K562 (cell line): ENCODE results near the gene MATCAP1. TPM values are rescaled to one million over a fixed set of nuclear protein-coding genes. Genes with fewer than 3 reads are reported as not detected.

Experiments
- CHD1 ChIP-seq: fragments of 200-600 bp; sonication (generic); IDR thresholded peaks from one replicate; pipeline ENCODE4 v1.6.1; 2012; ENCODE audit warnings: mild to moderate bottlenecking, moderate library complexity, low read length, inconsistent platforms
- DIDO1 ChIP-seq: fragments of 450-650 bp; IDR thresholded peaks from 2 replicates; pipeline ENCODE4 v1.6.1; 2016; ENCODE audit warnings: low read depth, missing biosample characterization, missing genetic modification characterization
- FOXJ3 ChIP-seq: sonication (generic); formaldehyde crosslinking; IDR thresholded peaks from 2 replicates; pipeline ENCODE4 v1.4.0; 2020; ENCODE audit warnings: mild to moderate bottlenecking, missing genetic modification reagents
- FUS ChIP-seq: fragments of 200-400 bp; formaldehyde crosslinking; optimal IDR thresholded peaks from 2 replicates; pipeline ENCODE3; 2017; ENCODE audit warnings: low read depth, low read length
- HCFC1 ChIP-seq: IDR thresholded peaks from 2 replicates; pipeline ENCODE4 v1.6.1; 2012; ENCODE audit warnings: low read depth, low read length, improper control_type of control experiment
- HOXB6 ChIP-seq: fragments of 250-450 bp; sonication (Bioruptor Pico); IDR thresholded peaks from 2 replicates; pipeline ENCODE4 v1.5.1; 2022; ENCODE audit warnings: mild to moderate bottlenecking, borderline replicate concordance
- KDM4B ChIP-seq, 2 experiments: fragments of 450-650 bp in 1 of 2; sonication (generic) in 1 of 2; IDR thresholded peaks; 2 replicates each; pipeline ENCODE4 v1.6.1; 2016 to 2017; ENCODE audit warnings: borderline replicate concordance in 2 of 2, antibody characterized with exemption in 1 of 2, low read depth in 1 of 2, mild to moderate bottlenecking in 1 of 2
- KHSRP ChIP-seq: fragments of 450-650 bp; IDR thresholded peaks from 2 replicates; pipeline ENCODE4 v1.6.1; 2017
- MYBL2 ChIP-seq, 2 experiments: fragments of 450-650 bp in 1 of 2; sonication (generic) in 1 of 2; formaldehyde crosslinking in 1 of 2; IDR thresholded peaks; 2 replicates each; pipeline versions ENCODE4 v1.6.1 to v1.8.1; 2017 to 2022; ENCODE audit warnings: borderline replicate concordance in 1 of 2, inconsistent platforms in 1 of 2, low read depth in 1 of 2, mild to moderate bottlenecking in 1 of 2, missing genetic modification reagents in 1 of 2, moderate library complexity in 1 of 2
- NR2C1 ChIP-seq, 2 experiments: fragments of 450-650 bp; IDR thresholded peaks; 2 replicates each; pipeline ENCODE4 v1.6.1; 2017; ENCODE audit warnings: mild to moderate bottlenecking in 2 of 2, antibody characterized with exemption in 1 of 2, inconsistent platforms in 1 of 2, missing compliant biosample characterization in 1 of 2, missing genetic modification characterization in 1 of 2
- RBM17 ChIP-seq: fragments of 200-400 bp; formaldehyde crosslinking; IDR thresholded peaks from 2 replicates; pipeline ENCODE4 v1.6.1; 2017; ENCODE audit warnings: low read depth, mild to moderate bottlenecking, low read length, borderline replicate concordance
- RFX5 ChIP-seq: IDR thresholded peaks from 2 replicates; pipeline ENCODE4 v1.6.1; 2011; ENCODE audit warnings: low read depth, mild to moderate bottlenecking, improper control_type of control experiment, low read length
- SP2 ChIP-seq: IDR thresholded peaks from 2 replicates; pipeline ENCODE4 v1.6.1; 2011; ENCODE audit warnings: mild to moderate bottlenecking, low read depth, low read length, moderate library complexity; ENCODE audit not compliant: poor library complexity, severe bottlenecking; ENCODE audit errors: extremely low read depth
- SRSF9 ChIP-seq: fragments of 200-400 bp; formaldehyde crosslinking; IDR thresholded peaks from 2 replicates; pipeline ENCODE4 v1.6.1; 2017; ENCODE audit warnings: low read depth, low read length, borderline replicate concordance
- SUPT5H ChIP-seq: fragments of 450-650 bp; IDR thresholded peaks from 2 replicates; pipeline ENCODE4 v1.6.1; 2016
- ZKSCAN3 ChIP-seq: fragments of 250-450 bp; sonication (Bioruptor Pico); IDR thresholded peaks from 2 replicates; pipeline ENCODE4 v1.4.0; 2020
- ZNF124 ChIP-seq: sonication (generic); formaldehyde crosslinking; IDR thresholded peaks from 2 replicates; pipeline ENCODE4 v1.8.1; 2022; ENCODE audit warnings: missing genetic modification reagents
- ZNF583 ChIP-seq: fragments of 250-450 bp; sonication (Bioruptor Pico); IDR thresholded peaks from 2 replicates; pipeline ENCODE4 v1.4.0; 2020
- ZNF764 ChIP-seq: fragments of 250-450 bp; sonication (Bioruptor Pico); IDR thresholded peaks from 2 replicates; pipeline ENCODE4 v1.4.0; 2020; ENCODE audit warnings: low read depth, mild to moderate bottlenecking, moderate library complexity
- polyA plus RNA-seq, 8 experiments: library from polyadenylated mRNA; depleted of rRNA in 4 of 8; stranded (reverse) in 5 of 8; unstranded in 3 of 8; fragments of >200 nt; fragmentation: Nextera tagmentation in 2 of 8; fragmentation: Illumina TruSeq in 1 of 8; extraction: Ambion mirVana in 2 of 8; extraction: Trizol in 1 of 8; gene quantifications; 2 replicates each; pipeline versions ENCODE4 v1.2.1 to v1.2.3, GENCODE V29; 2011 to 2014; ENCODE audit warnings: inconsistent platforms in 1 of 8, missing spikeins in 1 of 8
- total RNA-seq, 7 experiments: library from RNA; depleted of rRNA in 6 of 7; stranded (reverse); fragments of >200 nt in 6 of 7; fragmentation: Illumina TruSeq in 2 of 7; extraction: Trizol in 2 of 7; gene quantifications; 2 replicates each; pipeline versions ENCODE4 v1.2.1 to v1.2.3, GENCODE V29; 2011 to 2021; ENCODE audit warnings: low replicate concordance in 1 of 7
- TF ChIP-seq, protein P1 (sequence below): fragments of 450-650 bp; IDR thresholded peaks from 2 replicates; pipeline ENCODE4 v1.6.1; 2014; ENCODE audit warnings: low read depth, mild to moderate bottlenecking, moderate library complexity, borderline replicate concordance
- TF ChIP-seq, protein P2 (sequence below): sonication (generic); formaldehyde crosslinking; IDR thresholded peaks from 2 replicates; pipeline ENCODE4 v1.8.0; 2022; ENCODE audit warnings: mild to moderate bottlenecking, missing genetic modification reagents
- TF ChIP-seq, protein P3 (sequence below): fragments of 250-450 bp; sonication (Bioruptor Pico); IDR thresholded peaks from 2 replicates; pipeline ENCODE4 v1.8.0; 2021; ENCODE audit warnings: moderate library complexity, mild to moderate bottlenecking, inconsistent platforms
- TF ChIP-seq, protein P4 (sequence below): fragments of 250-450 bp; sonication (Bioruptor Pico); IDR thresholded peaks from 2 replicates; pipeline ENCODE4 v1.8.0; 2022; ENCODE audit warnings: moderate library complexity, mild to moderate bottlenecking, inconsistent platforms

Gene MATCAP1
- total and polyA plus RNA-seq, 9 of the 15 experiments (the other 6 are each of a cell fraction or from before 2014, with no cell fraction given), result 3.4 to 20.5 (median 10.3) TPM

DNA sequence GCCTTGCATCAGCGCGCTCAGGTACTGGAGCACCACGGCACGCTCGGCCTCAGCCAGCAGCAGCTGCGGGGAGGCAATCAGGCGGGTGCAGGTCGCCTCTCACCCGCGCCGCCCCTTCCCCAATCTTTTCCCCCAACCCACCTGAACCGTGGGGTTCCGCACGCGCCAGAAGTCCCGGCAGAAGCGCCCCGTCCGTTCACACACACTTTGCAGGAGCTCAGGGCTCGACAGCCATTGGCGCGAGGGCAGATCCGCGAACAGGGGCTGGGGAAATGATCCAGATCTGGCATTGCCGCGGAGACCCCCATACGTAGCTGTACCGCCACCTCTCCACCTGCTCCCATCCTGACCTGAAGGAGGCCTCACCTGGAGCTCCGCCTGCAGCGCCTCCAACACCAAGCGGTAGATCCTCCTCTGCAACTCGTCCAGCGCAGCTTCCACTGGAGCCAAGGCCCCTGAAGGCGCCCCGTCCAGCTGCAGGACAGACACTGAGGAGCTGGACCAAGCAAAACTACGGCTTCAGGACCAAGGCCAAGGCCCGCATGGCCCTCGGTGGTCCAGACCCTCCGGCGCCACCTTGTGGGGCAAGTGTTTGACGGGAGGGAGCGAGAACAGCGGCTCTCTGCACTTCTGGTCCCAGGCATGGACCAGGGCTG lies 1.4 kb upstream of the MATCAP1 start (continued):
- TF ChIP-seq, protein P1, sequence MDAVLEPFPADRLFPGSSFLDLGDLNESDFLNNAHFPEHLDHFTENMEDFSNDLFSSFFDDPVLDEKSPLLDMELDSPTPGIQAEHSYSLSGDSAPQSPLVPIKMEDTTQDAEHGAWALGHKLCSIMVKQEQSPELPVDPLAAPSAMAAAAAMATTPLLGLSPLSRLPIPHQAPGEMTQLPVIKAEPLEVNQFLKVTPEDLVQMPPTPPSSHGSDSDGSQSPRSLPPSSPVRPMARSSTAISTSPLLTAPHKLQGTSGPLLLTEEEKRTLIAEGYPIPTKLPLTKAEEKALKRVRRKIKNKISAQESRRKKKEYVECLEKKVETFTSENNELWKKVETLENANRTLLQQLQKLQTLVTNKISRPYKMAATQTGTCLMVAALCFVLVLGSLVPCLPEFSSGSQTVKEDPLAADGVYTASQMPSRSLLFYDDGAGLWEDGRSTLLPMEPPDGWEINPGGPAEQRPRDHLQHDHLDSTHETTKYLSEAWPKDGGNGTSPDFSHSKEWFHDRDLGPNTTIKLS, result no peak
- TF ChIP-seq, protein P2, sequence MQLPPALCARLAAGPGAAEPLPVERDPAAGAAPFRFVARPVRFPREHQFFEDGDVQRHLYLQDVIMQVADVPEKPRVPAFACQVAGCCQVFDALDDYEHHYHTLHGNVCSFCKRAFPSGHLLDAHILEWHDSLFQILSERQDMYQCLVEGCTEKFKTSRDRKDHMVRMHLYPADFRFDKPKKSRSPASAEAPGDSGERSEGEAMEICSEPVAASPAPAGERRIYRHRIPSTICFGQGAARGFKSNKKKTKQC (CRISPR knock-in tag), result peak; percentile 99
- TF ChIP-seq, protein P3, sequence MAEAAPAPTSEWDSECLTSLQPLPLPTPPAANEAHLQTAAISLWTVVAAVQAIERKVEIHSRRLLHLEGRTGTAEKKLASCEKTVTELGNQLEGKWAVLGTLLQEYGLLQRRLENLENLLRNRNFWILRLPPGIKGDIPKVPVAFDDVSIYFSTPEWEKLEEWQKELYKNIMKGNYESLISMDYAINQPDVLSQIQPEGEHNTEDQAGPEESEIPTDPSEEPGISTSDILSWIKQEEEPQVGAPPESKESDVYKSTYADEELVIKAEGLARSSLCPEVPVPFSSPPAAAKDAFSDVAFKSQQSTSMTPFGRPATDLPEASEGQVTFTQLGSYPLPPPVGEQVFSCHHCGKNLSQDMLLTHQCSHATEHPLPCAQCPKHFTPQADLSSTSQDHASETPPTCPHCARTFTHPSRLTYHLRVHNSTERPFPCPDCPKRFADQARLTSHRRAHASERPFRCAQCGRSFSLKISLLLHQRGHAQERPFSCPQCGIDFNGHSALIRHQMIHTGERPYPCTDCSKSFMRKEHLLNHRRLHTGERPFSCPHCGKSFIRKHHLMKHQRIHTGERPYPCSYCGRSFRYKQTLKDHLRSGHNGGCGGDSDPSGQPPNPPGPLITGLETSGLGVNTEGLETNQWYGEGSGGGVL (CRISPR knock-in tag), result no peak
- TF ChIP-seq DIDO1 (tag) (no peak), KHSRP (no peak), ZNF764 (CRISPR knock-in tag) (no peak), MYBL2 (IDR thresholded peaks at IDR 0.05; ENCODE audit: low read depth) (no peak), MYBL2 (CRISPR knock-in tag; IDR thresholded peaks at IDR 0.05; ENCODE audit: borderline replicate concordance) (no peak), SRSF9 (no peak), ZNF583 (CRISPR knock-in tag) (no peak), CHD1 (no peak), FUS (no peak), SP2 (no peak), RFX5 (no peak), KDM4B (IDR thresholded peaks at IDR 0.05; ENCODE audit: borderline replicate concordance in 2 of 2, low read depth in 1 of 2) (no peak), FOXJ3 (CRISPR knock-in tag) (no peak), HCFC1 (peak; percentile 55), HOXB6 (CRISPR knock-in tag) (no peak), NR2C1 (IDR thresholded peaks at IDR 0.05) (no peak), NR2C1 (tag; IDR thresholded peaks at IDR 0.05) (no peak), RBM17 (no peak), SUPT5H (no peak), ZKSCAN3 (CRISPR knock-in tag) (no peak), ZNF124 (CRISPR knock-in tag) (no peak)
- TF ChIP-seq, protein P4, sequence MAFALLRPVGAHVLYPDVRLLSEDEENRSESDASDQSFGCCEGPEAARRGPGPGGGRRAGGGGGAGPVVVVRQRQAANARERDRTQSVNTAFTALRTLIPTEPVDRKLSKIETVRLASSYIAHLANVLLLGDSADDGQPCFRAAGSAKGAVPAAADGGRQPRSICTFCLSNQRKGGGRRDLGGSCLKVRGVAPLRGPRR (CRISPR knock-in tag), result no peak
